Prostate gland (tissue), 2 donors: ENCODE measurements around the gene ENPP6. TPM values are rescaled to one million over a fixed set of nuclear protein-coding genes. Genes with fewer than 3 reads are reported as not detected.

Experiments used
- DNase-seq: peaks from one replicate; pipeline ENCODE4 v3.0.0-alpha.2; 2019; ENCODE audit warnings: low spot score
- H3K27ac ChIP-seq, 2 donors: fragments of 200-600 bp; sonication (generic); 2 replicates each; pipeline ENCODE4 v1.5.1; 2017 to 2019
- H3K27me3 ChIP-seq: fragments of 200-600 bp; sonication (generic); replicated peaks from 2 replicates; pipeline ENCODE4 v1.5.1; 2019; ENCODE audit not compliant: insufficient read depth
- H3K36me3 ChIP-seq, 2 donors: fragments of 200-600 bp; sonication (generic); 1 replicate in 1 of 2; 2 replicates in 1 of 2; pipeline versions ENCODE4 v1.5.1 to v1.8.1; 2017 to 2019
- H3K4me1 ChIP-seq: fragments of 200-600 bp; sonication (generic); replicated peaks from 2 replicates; pipeline ENCODE4 v1.5.1; 2019
- H3K4me3 ChIP-seq, 2 donors: fragments of 200-600 bp; sonication (generic); 2 replicates each; pipeline ENCODE4 v1.5.1; 2017 to 2019
- H3K9me3 ChIP-seq: fragments of 200-600 bp; sonication (generic); 2 replicates; pipeline ENCODE4 v1.5.1; 2017
- POLR2A ChIP-seq: fragments of 450-650 bp; IDR thresholded peaks from one replicate; pipeline ENCODE4 v1.6.1; 2016; ENCODE audit warnings: antibody characterized with exemption, mild to moderate bottlenecking
- POLR2AphosphoS5 ChIP-seq: sonication (generic); formaldehyde crosslinking; IDR thresholded peaks from one replicate; pipeline ENCODE4 v1.6.1; 2017; ENCODE audit warnings: antibody characterized with exemption
- WGBS: methylation state at CpG from one replicate; pipeline ENCODE4 v1.1.5; 2018; 5-methylcytosine and 5-hydroxymethylcytosine counted together
- intact Hi-C: fragments of 100-400 bp; cut with DNase I; formaldehyde crosslinking; loops from one replicate; pipeline ENCODE4 v1.14.2; 2022
- total RNA-seq, 2 donors: library from RNA; depleted of rRNA; stranded (reverse); fragments of >200 nt; gene quantifications; one replicate each; pipeline ENCODE4 v1.1.0, GENCODE V29; 2016
- TF ChIP-seq, protein P1 (sequence below), 4 experiments: fragments of 200-600 bp in 2 of 4; fragments of 450-650 bp in 2 of 4; sonication (generic) in 2 of 4; IDR thresholded peaks; 1 replicate in 3 of 4; 2 replicates in 1 of 4; pipeline ENCODE4 v1.5.1; 2016 to 2019; ENCODE audit warnings: antibody characterized with exemption in 4 of 4, mild to moderate bottlenecking in 2 of 4, moderate library complexity in 2 of 4

ENPP6 gene
- 1 to 10 TPM in 1 of 2 donors, under 1 TPM in 1; 0.68 to 5.9 TPM for total RNA-seq

DNA sequence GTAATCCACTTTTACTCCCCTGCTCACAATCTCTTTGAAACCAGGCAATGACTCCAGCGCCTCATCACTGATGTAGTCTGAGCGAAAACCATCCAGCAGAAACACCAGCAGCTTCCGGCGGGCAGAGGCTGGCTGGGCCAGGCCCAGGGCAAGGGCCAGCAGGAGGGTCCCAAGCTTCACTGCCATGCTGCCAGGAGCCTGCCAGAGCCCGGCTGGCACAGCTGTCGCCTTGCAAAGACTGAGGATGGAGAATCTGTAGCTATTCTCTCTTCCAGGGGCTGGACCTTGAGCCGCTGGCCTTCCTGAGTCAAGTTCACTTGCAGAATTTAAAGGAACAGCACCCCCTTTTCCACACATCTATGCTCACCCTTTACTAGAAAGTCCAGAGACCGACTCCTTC is at the start of gene ENPP6:
Gene ENPP6, minus strand, starts transcription at position 240 of the 400 bp plus-strand sequence. Its CDS starts 54 bp downstream, at position 186.
- intact Hi-C loops: no loop called here
- no peak for DNase-seq
- no peaks in the 10 kb centered on the region for H3K9me3 ChIP-seq
- no peaks in the 10 kb centered on the region for H3K36me3 ChIP-seq
- no peaks in the 10 kb centered on the region for H3K27me3 ChIP-seq
- H3K4me1 ChIP-seq: no peaks in the 10 kb centered on the region
- no peak for TF ChIP-seq POLR2AphosphoS5
- TF ChIP-seq, protein P1, sequence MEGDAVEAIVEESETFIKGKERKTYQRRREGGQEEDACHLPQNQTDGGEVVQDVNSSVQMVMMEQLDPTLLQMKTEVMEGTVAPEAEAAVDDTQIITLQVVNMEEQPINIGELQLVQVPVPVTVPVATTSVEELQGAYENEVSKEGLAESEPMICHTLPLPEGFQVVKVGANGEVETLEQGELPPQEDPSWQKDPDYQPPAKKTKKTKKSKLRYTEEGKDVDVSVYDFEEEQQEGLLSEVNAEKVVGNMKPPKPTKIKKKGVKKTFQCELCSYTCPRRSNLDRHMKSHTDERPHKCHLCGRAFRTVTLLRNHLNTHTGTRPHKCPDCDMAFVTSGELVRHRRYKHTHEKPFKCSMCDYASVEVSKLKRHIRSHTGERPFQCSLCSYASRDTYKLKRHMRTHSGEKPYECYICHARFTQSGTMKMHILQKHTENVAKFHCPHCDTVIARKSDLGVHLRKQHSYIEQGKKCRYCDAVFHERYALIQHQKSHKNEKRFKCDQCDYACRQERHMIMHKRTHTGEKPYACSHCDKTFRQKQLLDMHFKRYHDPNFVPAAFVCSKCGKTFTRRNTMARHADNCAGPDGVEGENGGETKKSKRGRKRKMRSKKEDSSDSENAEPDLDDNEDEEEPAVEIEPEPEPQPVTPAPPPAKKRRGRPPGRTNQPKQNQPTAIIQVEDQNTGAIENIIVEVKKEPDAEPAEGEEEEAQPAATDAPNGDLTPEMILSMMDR (IDR thresholded peaks at IDR 0.05): no peak
- TF ChIP-seq POLR2A: no peak
- H3K4me3 ChIP-seq: no peak within 1 kb of the TSS
- WGBS: 89% methylated on average over 8 of the region's 8 CpGs
- H3K27ac ChIP-seq: no peak within 1 kb of the TSS

DNA sequence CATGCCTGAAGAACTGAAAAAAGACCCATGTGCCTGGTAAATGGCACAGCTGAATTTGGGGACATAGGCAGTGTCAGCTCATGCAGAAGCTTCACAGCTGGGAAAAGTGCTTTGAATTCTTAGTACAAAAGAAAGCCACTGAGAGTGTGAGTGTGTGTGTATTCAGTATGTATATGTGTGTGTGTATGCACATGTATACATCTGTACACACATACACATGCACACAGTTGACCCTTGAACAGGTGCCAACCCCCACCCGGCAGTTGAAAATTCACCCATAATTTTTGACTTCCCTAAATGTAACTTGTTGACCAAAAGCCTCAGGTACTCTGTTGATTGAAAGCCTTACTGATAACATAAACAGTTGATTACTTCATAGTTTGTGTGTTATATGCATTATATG is 49.5 kb upstream of the ENPP6 start:
- no peaks in the 10 kb centered on the region for H3K4me1 ChIP-seq
- DNase-seq: no peak
- intact Hi-C loops: loop anchor here (5.0 kb wide), 1 partner anchor 210 kb away; no protein-coding TSS in a partner anchor
- H3K9me3 ChIP-seq: no peaks in the 10 kb centered on the region
- no peak overlapping the region for H3K4me3 ChIP-seq
- no peak overlapping the region for H3K27ac ChIP-seq
- no peak for TF ChIP-seq POLR2A
- no peak for TF ChIP-seq POLR2AphosphoS5
- TF ChIP-seq, protein P1 (IDR thresholded peaks at IDR 0.05): no peak
- H3K27me3 ChIP-seq: no peaks in the 10 kb centered on the region
- H3K36me3 ChIP-seq: no peaks in the 10 kb centered on the region
- 91% methylated on average over 1 of the region's 1 CpG for WGBS

DNA sequence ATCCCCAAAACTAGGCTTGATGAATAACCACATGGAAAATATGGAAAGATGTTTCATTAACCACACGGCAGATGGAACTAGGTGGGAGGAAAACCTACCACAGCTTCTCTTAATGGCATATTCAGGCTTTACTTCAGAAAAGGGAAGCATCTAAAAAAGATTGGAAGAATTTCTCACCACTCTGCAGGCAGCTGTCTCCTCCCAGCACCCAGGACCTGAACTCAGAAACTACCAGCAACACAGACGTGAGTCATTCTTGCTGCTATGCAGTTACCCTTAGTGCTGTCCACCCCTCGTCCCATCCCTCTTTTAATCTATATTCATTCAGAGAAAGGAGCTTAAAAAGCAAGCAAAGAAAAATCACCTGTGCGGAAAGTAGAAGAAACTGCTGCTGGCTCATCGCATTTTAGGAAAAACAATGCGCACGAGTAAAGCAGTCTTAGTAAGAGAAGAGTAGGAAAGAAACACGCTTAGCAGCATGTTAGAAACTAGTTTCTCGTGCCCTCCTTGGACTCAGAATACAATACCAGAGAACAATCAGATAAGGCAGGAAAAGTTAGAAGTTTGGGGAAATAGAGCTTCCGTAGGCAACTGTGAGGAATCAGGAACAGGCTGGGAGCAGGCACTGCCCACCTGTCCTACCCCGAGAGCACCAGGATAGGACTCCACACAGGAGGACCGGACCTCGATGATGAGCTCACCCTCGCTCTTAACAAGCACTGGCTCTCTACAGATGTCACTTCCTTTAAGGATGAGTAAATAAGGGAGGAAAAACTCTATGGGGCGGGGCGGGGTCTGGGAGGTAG is 48.1 kb upstream of the ENPP6 start:
- peak overlapping the region in 1 of 2 donors; percentile 3 for H3K27ac ChIP-seq
- H3K36me3 ChIP-seq: no peaks in the 10 kb centered on the region
- H3K9me3 ChIP-seq: no peaks in the 10 kb centered on the region
- WGBS: 59% methylated on average over 16 of the region's 16 CpGs
- TF ChIP-seq POLR2A: no peak
- TF ChIP-seq POLR2AphosphoS5: no peak
- TF ChIP-seq, protein P1 (IDR thresholded peaks at IDR 0.05): no peak
- H3K27me3 ChIP-seq: no peaks in the 10 kb centered on the region
- H3K4me3 ChIP-seq: peak overlapping the region in 1 of 2 donors; percentile 6
- no peak for DNase-seq
- H3K4me1 ChIP-seq: no peaks in the 10 kb centered on the region
- intact Hi-C loops: loop anchor here (5.0 kb wide), 1 partner anchor 212 kb away; no protein-coding TSS in a partner anchor

DNA sequence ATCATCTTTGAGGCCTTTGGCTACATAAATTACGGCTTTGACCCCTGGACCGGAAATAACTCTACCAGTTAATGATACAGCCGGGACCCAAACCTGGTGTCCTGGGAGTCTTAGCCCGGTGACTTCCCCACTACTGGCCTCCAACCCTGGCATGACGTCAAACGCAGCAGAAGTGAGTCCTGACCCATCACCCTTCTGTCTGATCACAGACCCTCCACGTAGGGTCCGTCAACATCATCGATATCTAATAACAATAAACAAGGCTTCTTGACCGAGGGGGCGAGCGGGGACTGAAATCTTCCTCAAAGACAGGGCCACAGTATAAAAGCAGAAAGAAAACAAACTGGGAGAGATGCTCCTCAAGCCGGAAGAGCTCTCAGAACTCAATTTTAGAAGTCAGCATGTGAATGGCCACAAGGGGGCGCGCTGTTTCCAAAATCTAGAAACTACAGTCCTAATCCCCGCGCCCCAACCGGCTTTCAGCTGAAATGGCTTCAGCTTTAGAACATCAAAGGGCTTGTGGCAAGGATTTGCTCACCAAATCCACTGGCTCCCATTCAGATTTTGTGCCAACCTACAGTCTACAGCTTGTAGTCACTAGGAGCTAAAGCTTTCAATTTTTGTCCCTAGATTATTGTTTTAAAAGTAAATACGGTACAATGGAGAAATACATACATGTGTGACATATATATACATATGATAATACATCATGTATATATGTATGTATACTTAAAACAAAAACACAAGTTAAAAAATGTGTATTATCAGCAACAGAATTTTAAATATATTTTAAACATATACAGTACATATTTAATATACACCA is 46.4 kb upstream of the ENPP6 start:
- 24% methylated on average over 19 of the region's 19 CpGs for WGBS
- no peaks in the 10 kb centered on the region for H3K27me3 ChIP-seq

More for the DNA sequence above, 46.4 kb upstream of the ENPP6 start:
- Histone ChIP-seq H3K4me3 (no peak overlapping the region), H3K27ac (no peak overlapping the region), H3K36me3 (no peaks in the 10 kb centered on the region), H3K4me1 (no peaks in the 10 kb centered on the region), H3K9me3 (no peaks in the 10 kb centered on the region)
- peak; percentile 92 for DNase-seq
- TF ChIP-seq POLR2AphosphoS5 (peak; percentile 84), POLR2A (no peak)
- TF ChIP-seq, protein P1 (IDR thresholded peaks at IDR 0.05): peak; percentile 86 to 97 (median 91)
- intact Hi-C loops: loop anchor here (2.0 kb wide), 1 partner anchor 273 kb away; no protein-coding TSS in a partner anchor
